ENCODE data around the gene ATP2B2.

DNA sequence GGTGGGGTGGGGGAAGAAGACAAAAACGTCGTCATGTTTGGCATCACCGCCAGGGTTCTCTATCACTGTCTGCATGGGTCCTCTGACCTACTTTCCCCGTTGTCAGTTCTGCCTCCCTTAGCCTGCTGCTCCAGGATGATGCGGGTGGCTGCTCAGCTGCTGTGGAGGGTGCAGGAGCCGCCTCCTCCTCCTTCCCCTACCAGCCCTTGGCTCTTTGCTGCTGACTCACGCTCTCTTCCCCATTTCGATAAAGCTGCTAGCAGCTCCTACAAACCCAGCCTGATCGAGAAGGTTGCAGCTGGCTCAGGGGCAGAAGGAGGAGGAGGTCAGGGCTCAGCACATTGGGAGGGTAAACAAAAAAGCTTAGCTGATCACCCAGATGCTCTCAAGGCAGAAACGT is 135.0 kb downstream of the ATP2B2 start:
- TF ChIP-seq CTCF (IDR thresholded peaks at IDR 0.05) = no peak
- no peak for TF ChIP-seq POLR2A (IDR thresholded peaks at IDR 0.05)
- TF ChIP-seq POLR2AphosphoS5 (IDR thresholded peaks at IDR 0.05) = no peak
- no peak for TF ChIP-seq EP300 (IDR thresholded peaks at IDR 0.05; ENCODE audit: low read depth)

All from transverse colon (tissue), 4 donors.